ENCODE data around the gene ITGA6. TPM values are rescaled to one million over a fixed set of nuclear protein-coding genes. Genes with fewer than 3 reads are reported as not detected.
A peak's percentile ranks its signal among the peaks of the same experiment; 100 is the strongest.

ITGA6 gene
- total and polyA plus RNA-seq, 4 donors, result 13.2 to 105 (median 51.9) TPM

DNA sequence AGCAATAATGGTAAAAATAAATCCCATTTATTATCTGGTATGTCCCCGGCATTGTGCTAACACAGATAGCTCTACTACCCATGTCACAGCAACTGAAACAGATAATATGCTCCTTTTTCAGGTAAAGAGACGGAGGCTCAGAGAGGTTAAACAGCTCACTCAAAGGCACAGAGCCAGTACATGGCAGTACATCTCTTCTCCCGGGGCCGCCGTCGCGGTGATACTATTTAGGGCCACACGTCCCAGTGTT lies 127.8 kb downstream of the ITGA6 start:
- TF ChIP-seq, protein P1, sequence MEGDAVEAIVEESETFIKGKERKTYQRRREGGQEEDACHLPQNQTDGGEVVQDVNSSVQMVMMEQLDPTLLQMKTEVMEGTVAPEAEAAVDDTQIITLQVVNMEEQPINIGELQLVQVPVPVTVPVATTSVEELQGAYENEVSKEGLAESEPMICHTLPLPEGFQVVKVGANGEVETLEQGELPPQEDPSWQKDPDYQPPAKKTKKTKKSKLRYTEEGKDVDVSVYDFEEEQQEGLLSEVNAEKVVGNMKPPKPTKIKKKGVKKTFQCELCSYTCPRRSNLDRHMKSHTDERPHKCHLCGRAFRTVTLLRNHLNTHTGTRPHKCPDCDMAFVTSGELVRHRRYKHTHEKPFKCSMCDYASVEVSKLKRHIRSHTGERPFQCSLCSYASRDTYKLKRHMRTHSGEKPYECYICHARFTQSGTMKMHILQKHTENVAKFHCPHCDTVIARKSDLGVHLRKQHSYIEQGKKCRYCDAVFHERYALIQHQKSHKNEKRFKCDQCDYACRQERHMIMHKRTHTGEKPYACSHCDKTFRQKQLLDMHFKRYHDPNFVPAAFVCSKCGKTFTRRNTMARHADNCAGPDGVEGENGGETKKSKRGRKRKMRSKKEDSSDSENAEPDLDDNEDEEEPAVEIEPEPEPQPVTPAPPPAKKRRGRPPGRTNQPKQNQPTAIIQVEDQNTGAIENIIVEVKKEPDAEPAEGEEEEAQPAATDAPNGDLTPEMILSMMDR (IDR thresholded peaks at IDR 0.05; ENCODE audit: control extremely low read depth, extremely low read depth), result no peak

More for the DNA sequence above, 127.8 kb downstream of the ITGA6 start:
- H3K36me3 ChIP-seq (ENCODE audit: control insufficient read depth in 4 of 4, insufficient read depth in 4 of 4, low read length in 4 of 4), result peaks cover 0 to 2% (median 0%) of the 10 kb centered on the region in 4 donors
- peak overlapping the region; percentile 31 for H3K4me3 ChIP-seq
- WGBS, 2 donors, result 8 to 11% methylated on average over 8 of the region's 8 CpGs
- DNase-seq (no peak), ATAC-seq (ENCODE audit: insufficient read depth, low FRiP score) (no peak)
- H3K9me3 ChIP-seq (ENCODE audit: control insufficient read depth in 4 of 4, insufficient read depth in 3 of 4, low read length in 3 of 4), result no peaks in the 10 kb centered on the region
- no peaks in the 10 kb centered on the region for H3K27me3 ChIP-seq (ENCODE audit: control insufficient read depth in 3 of 3, insufficient read depth in 3 of 3, low read length in 2 of 3)
- H3K9ac ChIP-seq (ENCODE audit: insufficient read depth in 1 of 2, low read length in 2 of 2), result peak overlapping the region in 1 of 2 donors; percentile 91
- peaks cover 1 to 17% (median 9%) of the 10 kb centered on the region in 5 donors for H3K4me1 ChIP-seq (ENCODE audit: control insufficient read depth in 5 of 5, insufficient read depth in 5 of 5, low read length in 5 of 5)
- H3K27ac ChIP-seq (ENCODE audit: low read depth in 1 of 2, low read length in 1 of 2), result peak overlapping the region; percentile 63 to 98

Other genes with a start within 250 kb of the ITGA6 start
- 10 to 100 TPM; 12.1 to 20.9 TPM for gene PDK1, start 128.5 kb downstream of the ITGA6 start, total RNA-seq
- gene PDK1, start 128.5 kb downstream of the ITGA6 start, polyA plus RNA-seq, result 1 to 10 TPM; 2.9 to 5.2 TPM